NCI-H2171 treated with DMSO at 0.1 percent for 48 hours (cell line): ENCODE measurements around the gene HAUS5.
"Not testable (repeated sequence)": the region's sequence is repeated elsewhere in the genome, so short reads cannot be mapped to it uniquely, and the experiment has no call there.

Experiments
- DNase-seq: peaks from one replicate; lab custom pipeline; 2025; lab: John Stamatoyannopoulos, UW

Gene HAUS5

GRCh38 chr19:35612559-35613321 is at the start of gene HAUS5:
Gene HAUS5 (plus strand): TSS chr19:35612735. CDS start chr19:35612795, 60 bp downstream.
- peak; percentile 92 for DNase-seq

DNA sequence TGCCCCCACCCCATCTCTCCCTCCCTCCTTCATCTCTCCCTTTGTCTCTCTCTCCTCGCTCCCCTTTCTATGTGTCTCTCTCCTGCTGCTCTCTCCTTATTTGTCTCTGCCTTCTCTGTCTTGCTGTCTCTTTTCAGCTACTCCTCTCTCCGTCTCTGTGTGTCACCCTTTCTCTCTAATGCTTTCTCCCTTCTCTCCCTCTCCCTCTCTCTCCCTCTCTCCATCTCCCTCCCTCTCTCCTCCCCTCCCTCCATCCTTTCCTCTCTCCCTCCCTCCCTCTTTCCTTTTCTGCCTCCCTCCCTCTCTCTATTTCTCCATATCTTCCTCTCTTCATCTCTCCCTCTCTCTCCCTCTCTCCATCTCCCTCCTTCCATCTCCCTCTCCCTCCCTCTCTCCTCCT is 49.8 kb upstream of the HAUS5 start:
- no peak for DNase-seq

GRCh38 chr19:35563207-35563829 is 49.2 kb upstream of the HAUS5 start, which contains the start of gene ATP4A:
Gene ATP4A (minus strand): TSS chr19:35563658. CDS start chr19:35563629, 29 bp downstream.
- DNase-seq = no peak

- DNase-seq = no peak
These were observed 47.3 kb upstream of the HAUS5 start for GRCh38 chr19:35565016-35565856.

DNA sequence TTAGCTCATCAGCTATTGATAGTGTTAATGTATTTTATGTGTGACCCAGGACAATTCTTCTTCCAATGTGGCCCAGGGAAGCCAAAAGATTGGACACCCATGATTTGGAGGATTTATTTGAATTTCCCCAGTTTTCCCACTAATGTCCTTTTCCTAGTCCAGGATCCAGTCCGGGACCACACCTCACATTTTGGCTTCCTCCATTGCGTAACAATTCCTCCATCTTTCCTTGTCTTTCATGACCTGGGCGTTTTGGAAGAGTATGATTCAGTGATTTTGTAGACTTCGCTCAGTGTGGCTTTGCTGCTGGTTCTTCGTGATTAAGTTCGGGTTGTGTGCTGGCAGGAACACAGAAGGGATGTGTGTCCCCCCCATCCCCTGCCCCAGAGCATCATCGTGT is 45.8 kb upstream of the HAUS5 start:
- no peak for DNase-seq

DNA sequence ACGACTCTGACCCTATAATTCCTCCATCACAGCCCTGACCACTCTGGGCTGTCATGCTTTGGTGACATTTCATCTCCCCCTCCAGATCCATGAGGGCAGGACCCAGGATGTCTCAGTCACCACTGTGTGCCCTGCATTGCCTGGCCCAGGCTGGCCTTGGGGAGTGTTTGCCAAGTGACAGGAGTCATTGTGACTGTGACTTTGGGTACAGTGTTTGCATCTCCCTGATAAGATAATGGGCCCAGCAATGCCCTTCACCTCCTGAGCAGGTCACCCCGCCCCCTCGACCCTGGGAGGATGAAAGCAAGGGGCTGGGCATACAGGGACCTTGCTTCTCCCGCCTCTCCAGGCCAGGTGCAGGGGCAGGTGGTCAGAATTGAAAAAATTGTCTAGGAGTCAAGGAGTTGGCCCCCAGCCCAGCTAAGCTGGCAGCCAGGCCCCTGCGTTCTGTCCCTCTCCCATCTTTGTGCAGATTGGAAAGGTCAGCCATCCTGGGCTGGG is 43.2 kb upstream of the HAUS5 start:
- no peak for DNase-seq

DNA sequence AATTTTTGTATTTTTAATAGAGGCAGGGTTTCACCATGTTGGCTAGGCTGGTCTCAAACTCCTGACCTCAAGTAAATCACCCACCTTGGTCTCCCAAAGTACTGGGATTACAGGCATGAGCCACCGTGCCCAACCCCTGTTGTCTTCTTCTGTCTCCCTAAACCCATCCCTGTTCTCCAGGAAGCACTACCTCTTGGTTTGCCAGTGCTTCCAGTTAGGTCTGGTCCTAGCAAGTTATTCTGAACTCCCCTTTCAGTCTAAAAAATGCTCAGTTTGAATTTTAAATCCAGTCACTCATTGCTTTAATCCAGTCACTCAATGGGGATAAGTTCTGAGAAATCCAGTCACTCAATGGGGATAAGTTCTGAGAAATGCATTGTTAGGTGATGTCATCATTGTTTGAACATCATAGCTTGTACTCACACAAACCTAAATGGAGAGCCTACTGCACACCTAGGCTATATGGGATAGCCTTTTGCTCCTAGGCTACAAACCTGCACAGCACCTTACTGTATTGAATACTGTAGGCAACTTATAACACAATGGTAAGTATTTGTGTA is 41.0 kb upstream of the HAUS5 start:
- DNase-seq = no peak

DNA sequence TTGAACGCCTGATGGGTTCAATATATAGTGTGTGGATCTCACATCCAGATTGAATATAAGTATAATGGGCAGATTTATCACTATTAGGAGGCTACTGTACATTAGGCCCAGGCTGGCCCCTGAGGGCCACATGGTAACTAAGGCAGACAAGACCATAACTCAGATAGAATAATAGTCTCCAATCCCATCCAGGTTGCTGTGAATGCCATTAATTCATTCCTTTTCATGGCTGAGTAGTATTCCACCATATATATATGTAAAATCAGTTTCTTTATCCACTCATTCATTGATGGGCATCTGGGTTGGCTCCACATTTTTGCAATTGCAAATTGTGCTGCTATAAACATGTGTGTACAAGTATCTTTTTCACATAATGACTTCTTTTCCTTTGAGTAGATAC is 34.6 kb upstream of the HAUS5 start:
- DNase-seq = no peak

- DNase-seq = no peak
These were observed 33.8 kb upstream of the HAUS5 start for GRCh38 chr19:35578707-35579106.

- DNase-seq = no peak
These were observed 29.8 kb upstream of the HAUS5 start for GRCh38 chr19:35582760-35583159.

GRCh38 chr19:35585848-35586247 is 26.7 kb upstream of the HAUS5 start, which contains the start of gene PMIS2:
Gene PMIS2 (plus strand): TSS chr19:35586173. CDS start chr19:35586260, 87 bp downstream.
- no peak for DNase-seq

- no peak for DNase-seq
These were observed 25.2 kb upstream of the HAUS5 start for GRCh38 chr19:35587321-35587720.

GRCh38 chr19:35590875-35591274 is 21.7 kb upstream of the HAUS5 start:
- DNase-seq = no peak

DNA sequence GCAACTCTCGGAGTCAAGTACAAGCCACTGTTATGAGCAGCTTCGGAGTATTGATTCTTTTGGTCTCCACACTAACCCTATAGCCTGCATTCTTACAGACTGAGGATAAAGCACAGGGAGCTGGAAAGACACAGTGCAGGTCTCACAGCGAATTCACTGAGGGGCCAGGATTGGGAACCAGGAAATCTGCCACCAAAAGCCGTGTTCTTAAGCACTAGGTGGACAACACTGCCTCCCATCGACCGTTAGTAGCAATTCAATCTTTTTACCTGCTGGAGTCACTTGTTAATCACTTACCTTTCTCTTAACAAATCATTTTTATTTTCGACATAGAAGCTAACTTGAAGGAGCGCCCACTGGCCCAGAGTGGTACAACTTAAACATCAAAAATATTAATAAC is 20.3 kb upstream of the HAUS5 start:
- no peak for DNase-seq

DNA sequence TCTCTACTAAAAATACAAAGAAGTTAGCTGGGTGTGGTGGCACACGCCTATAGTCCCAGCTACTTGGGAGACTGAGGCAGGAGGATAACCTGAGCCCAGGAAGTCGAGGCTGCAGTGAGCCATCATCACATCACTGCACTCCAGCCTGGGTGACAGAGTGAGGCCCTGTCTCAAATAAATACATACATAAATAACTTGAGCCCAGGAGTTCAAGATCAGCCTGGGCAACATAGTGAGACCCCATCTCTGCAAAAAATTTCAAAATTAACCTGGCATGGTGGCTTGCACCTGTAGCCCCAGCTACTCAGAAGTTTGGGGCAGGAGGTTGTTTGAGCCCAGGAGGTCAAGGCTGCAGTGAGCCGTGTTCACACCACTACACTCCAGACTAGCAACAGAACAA is 17.5 kb upstream of the HAUS5 start:
- not testable (repeated sequence) for DNase-seq

DNA sequence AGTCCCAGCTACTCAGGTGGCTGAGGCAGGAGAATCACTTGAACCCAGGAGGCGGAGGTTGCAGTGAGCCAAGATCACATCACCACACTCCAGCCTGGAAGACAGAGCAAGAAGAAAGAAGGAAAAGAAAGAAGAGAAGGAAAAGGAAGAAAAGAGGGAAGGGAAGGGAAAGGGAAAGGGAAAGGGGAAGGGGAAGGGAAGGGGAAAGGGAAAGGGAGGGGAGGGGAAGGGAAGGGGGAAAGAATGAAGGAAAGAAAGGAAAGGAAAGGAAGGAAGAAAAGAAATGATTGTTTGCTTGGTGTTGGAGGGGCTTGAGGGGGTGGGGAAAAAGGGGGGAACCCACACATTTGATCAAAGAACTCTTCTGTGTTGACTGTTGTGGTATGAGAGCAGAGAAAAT is 16.6 kb upstream of the HAUS5 start:
- DNase-seq = no peak

DNA sequence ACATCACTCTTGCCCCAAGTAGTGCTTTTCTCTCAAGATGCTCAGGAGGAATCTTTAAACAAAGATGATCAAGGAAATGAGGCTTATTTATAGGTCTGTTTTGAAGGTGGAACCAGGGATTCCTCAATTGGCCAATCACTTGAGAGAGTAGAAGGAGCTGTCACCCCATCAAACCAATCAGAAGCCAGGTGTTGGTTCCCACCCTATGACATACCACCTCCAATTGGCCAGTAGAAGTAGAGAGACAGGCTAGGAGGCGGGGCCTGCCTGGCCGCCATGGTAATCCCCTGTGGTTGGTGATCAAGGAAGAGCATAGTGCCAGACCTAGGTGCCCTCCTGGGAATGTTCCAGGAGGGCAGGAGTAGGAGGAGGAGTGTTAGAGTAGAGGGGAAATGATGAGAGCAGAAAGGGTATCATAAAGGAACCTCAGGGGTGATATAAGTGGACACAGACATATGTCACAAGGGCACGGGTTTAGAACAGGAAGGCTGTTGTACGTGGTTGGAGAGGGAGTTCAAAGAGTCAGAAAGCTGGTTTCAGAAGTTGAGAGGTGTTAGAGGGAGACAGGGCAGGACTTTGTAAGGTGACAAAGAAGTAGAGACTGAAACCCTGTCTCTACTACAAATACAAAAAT is 16.1 kb upstream of the HAUS5 start:
- peak; percentile 18 for DNase-seq

GRCh38 chr19:35601971-35602370 is 10.6 kb upstream of the HAUS5 start:
- no peak for DNase-seq

DNA sequence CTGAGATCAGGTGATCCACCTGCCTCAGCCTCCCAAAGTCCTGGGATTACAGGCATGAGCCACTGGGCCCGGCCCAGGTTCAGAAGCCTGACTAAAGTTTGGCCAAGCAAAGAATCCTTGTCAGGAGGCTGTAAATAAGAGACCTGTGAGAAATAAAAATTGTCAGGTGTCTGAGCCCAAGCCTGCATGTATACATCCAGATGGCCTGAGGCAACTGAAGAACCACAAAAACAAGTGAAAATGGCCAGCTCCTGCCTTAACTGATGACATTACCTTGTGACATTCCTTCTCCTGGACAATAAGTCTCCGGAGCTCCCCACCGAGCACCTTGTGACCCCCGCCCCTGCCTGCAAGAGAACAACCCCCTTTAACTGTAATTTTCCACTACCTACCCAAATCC is 8.1 kb upstream of the HAUS5 start:
- not testable (repeated sequence) for DNase-seq

DNA sequence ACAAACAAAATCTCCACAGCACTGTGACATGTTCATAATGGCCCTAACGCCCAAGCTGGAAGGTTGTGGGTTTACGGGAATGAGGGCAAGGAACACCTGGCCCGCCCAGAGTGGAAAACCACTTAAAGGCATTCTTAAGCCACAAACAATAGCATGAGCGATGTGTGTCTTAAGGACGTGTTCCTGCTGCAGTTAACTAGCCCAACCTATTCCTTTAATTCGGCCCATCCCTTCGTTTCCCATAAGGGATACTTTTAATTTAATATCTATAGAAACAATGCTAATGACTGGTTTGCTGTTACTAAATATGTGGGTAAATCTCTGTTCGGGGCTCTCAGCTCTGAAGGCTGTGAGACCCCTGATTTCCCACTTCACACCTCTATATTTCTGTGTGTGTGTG is 5.4 kb upstream of the HAUS5 start:
- DNase-seq = not testable (repeated sequence)

DNA sequence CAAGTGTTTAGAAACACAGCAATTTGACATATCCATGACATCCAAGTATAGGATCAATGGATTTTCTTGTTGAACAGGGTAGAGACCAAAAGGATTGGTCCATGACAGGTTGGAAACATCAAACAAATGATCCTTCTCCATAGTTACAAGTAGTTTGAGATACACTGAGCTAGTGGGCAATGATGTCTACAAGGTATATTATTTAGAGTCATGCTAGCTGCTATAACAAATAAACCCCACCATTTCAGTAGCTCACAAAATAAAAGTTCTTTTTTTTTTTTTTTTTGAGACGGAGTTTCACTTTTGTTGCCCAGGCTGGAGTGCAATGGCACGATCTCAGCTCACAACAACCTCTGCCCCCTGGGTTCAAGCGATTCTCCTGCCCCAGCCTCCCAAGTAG is 4.9 kb upstream of the HAUS5 start:
- no peak for DNase-seq

DNA sequence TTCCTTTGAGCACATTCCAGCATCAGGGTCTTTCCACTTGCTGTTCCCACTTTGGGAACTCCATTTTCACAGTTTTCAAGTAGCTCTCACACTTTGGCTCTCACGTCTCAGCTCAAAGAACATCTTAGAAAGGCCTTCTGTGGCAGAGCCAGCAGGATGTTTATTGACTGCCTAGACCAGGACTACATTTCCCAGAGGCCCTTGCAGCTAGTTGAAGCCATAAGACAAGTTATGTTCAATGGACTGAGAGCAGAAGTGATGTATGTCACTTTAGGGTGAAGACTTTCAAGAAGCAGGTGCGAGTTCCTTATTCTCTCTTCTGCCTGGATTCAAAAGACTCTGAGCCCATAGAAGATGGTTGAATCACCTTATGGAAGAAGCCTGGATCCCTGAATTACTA is 4.3 kb upstream of the HAUS5 start:
- DNase-seq = no peak
